H9 (cell line): ENCODE data around the gene CD320. TPM values are rescaled to one million over a fixed set of nuclear protein-coding genes. Genes with fewer than 3 reads are reported as not detected.

ENCODE experiments used
- DNase-seq: peaks from one replicate; pipeline ENCODE4 v3.0.0-alpha.2; 2017
- H2AFZ ChIP-seq: one replicate; pipeline ENCODE4 v1.6.1; 2013; ENCODE audit warnings: mild to moderate bottlenecking, low read length, control low read depth, moderate library complexity
- H2AK5ac ChIP-seq: 2 replicates; pipeline ENCODE4 v1.6.1; 2013; ENCODE audit warnings: low read length, control low read depth, mixed read lengths; ENCODE audit not compliant: insufficient read length
- H2BK120ac ChIP-seq: one replicate; pipeline ENCODE4 v1.6.1; 2013; ENCODE audit warnings: low read depth, mild to moderate bottlenecking, low read length, control low read depth, inconsistent platforms; ENCODE audit not compliant: poor library complexity, severe bottlenecking
- H2BK12ac ChIP-seq: 2 replicates; pipeline ENCODE4 v1.6.1; 2013; ENCODE audit warnings: low read length, control low read depth, mixed read lengths, low read depth; ENCODE audit not compliant: insufficient read length
- H2BK15ac ChIP-seq: 2 replicates; pipeline ENCODE4 v1.6.1; 2013; ENCODE audit warnings: low read depth, low read length, control low read depth
- H2BK20ac ChIP-seq: one replicate; pipeline ENCODE4 v1.6.1; 2013; ENCODE audit warnings: low read depth, mild to moderate bottlenecking, low read length, control low read depth, inconsistent platforms; ENCODE audit not compliant: poor library complexity, severe bottlenecking
- H2BK5ac ChIP-seq: 2 replicates; pipeline ENCODE4 v1.6.1; 2013; ENCODE audit warnings: low read length, control low read depth, mixed read lengths; ENCODE audit not compliant: insufficient read length
- H3K14ac ChIP-seq: 2 replicates; pipeline ENCODE4 v1.6.1; 2013; ENCODE audit warnings: low read length, control low read depth; ENCODE audit not compliant: insufficient read depth
- H3K18ac ChIP-seq: 2 replicates; pipeline ENCODE4 v1.6.1; 2013; ENCODE audit warnings: low read depth, mild to moderate bottlenecking, mixed read lengths, low read length, control low read depth; ENCODE audit not compliant: insufficient read length
- H3K23ac ChIP-seq: 2 replicates; pipeline ENCODE4 v1.6.1; 2013; ENCODE audit warnings: low read length, control low read depth, mixed read lengths, low read depth; ENCODE audit not compliant: insufficient read length
- H3K23me2 ChIP-seq: 2 replicates; pipeline ENCODE4 v1.6.1; 2013; ENCODE audit warnings: low read depth, mild to moderate bottlenecking, mixed read lengths, low read length, control low read depth; ENCODE audit not compliant: insufficient read length, poor library complexity, severe bottlenecking
- H3K27ac ChIP-seq: 2 replicates; pipeline ENCODE4 v1.5.1; 2013; ENCODE audit warnings: low read length, control low read depth, mixed read lengths, low read depth; ENCODE audit not compliant: insufficient read length
- H3K27me3 ChIP-seq: 2 replicates; pipeline ENCODE4 v1.6.1; 2013; ENCODE audit warnings: low read length, control low read depth, inconsistent platforms; ENCODE audit not compliant: insufficient read depth
- H3K4ac ChIP-seq: 2 replicates; pipeline ENCODE4 v1.6.1; 2013; ENCODE audit warnings: low read depth, mild to moderate bottlenecking, control low read depth, inconsistent platforms, low read length, moderate library complexity
- H3K4me1 ChIP-seq: 2 replicates; pipeline ENCODE4 v1.6.1; 2013; ENCODE audit warnings: low read length, control low read depth, inconsistent platforms; ENCODE audit not compliant: insufficient read depth
- H3K4me2 ChIP-seq: 2 replicates; pipeline ENCODE4 v1.6.1; 2013; ENCODE audit warnings: low read length, control low read depth, mixed read lengths; ENCODE audit not compliant: insufficient read length, insufficient read depth
- H3K56ac ChIP-seq: 2 replicates; pipeline ENCODE4 v1.6.1; 2013; ENCODE audit warnings: low read depth, mild to moderate bottlenecking, mixed read lengths, low read length, control low read depth; ENCODE audit not compliant: insufficient read length
- H3K79me1 ChIP-seq: 2 replicates; pipeline ENCODE4 v1.6.1; 2013; ENCODE audit warnings: low read depth, mild to moderate bottlenecking, moderate library complexity, low read length, control low read depth, inconsistent platforms; ENCODE audit not compliant: insufficient read depth, poor library complexity, severe bottlenecking
- H3K79me2 ChIP-seq: 2 replicates; pipeline ENCODE4 v1.6.1; 2013; ENCODE audit warnings: low read length, control low read depth, inconsistent platforms; ENCODE audit not compliant: insufficient read depth
- H3K9ac ChIP-seq: 2 replicates; pipeline ENCODE4 v1.6.1; 2013; ENCODE audit warnings: low read length, control low read depth, mixed read lengths; ENCODE audit not compliant: insufficient read length; ENCODE audit errors: extremely low read depth
- H3K9me3 ChIP-seq: one replicate; pipeline ENCODE4 v1.6.1; 2013; ENCODE audit warnings: low read depth, low read length, inconsistent platforms; ENCODE audit not compliant: control insufficient read depth
- H3T11ph ChIP-seq: one replicate; pipeline ENCODE4 v1.6.1; 2013; ENCODE audit warnings: mild to moderate bottlenecking, low read length, control low read depth, inconsistent platforms
- H4K20me1 ChIP-seq: one replicate; pipeline ENCODE4 v1.6.1; 2013; ENCODE audit not compliant: control insufficient read depth, insufficient read length, insufficient read depth
- H4K5ac ChIP-seq: 2 replicates; pipeline ENCODE4 v1.6.1; 2013; ENCODE audit warnings: low read depth, mild to moderate bottlenecking, mixed read lengths, low read length, control low read depth; ENCODE audit not compliant: insufficient read length
- H4K8ac ChIP-seq: replicated peaks from 2 replicates; pipeline ENCODE4 v1.6.1; 2013; ENCODE audit warnings: low read length, control low read depth, mixed read lengths, low read depth; ENCODE audit not compliant: insufficient read length
- H4K91ac ChIP-seq: 2 replicates; pipeline ENCODE4 v1.6.1; 2013; ENCODE audit warnings: low read depth, mild to moderate bottlenecking, moderate library complexity, mixed read lengths, low read length, control low read depth; ENCODE audit not compliant: insufficient read length
- H3K27ac Mint-ChIP-seq, 3 experiments: 2 replicates in 2 of 3; 3 replicates in 1 of 3; pipeline ENCODE4 v1.8.0; 2020 to 2021; ENCODE audit warnings: mixed read lengths in 3 of 3, mild to moderate bottlenecking in 1 of 3, moderate library complexity in 1 of 3
- H3K27me3 Mint-ChIP-seq: 2 replicates; pipeline ENCODE4 v1.8.0; 2021; ENCODE audit warnings: low read depth, mild to moderate bottlenecking, moderate library complexity, mixed read lengths
- H3K36me3 Mint-ChIP-seq, 3 experiments: 2 replicates in 2 of 3; 3 replicates in 1 of 3; pipeline ENCODE4 v1.8.0; 2020 to 2021; ENCODE audit warnings: low read depth in 3 of 3, mixed read lengths in 3 of 3; ENCODE audit not compliant: insufficient read depth in 1 of 3
- H3K4me1 Mint-ChIP-seq, 2 experiments: 2 replicates each; pipeline ENCODE4 v1.8.0; 2020; ENCODE audit warnings: mixed read lengths in 2 of 2
- H3K4me3 Mint-ChIP-seq, 2 experiments: 2 replicates in 1 of 2; 3 replicates in 1 of 2; pipeline ENCODE4 v1.8.0; 2020 to 2021; ENCODE audit warnings: mild to moderate bottlenecking in 2 of 2, mixed read lengths in 2 of 2, moderate library complexity in 1 of 2
- H3K9me3 Mint-ChIP-seq, 2 experiments: 2 replicates in 1 of 2; 3 replicates in 1 of 2; pipeline ENCODE4 v1.8.0; 2020; ENCODE audit warnings: mild to moderate bottlenecking in 2 of 2, mixed read lengths in 2 of 2, moderate library complexity in 1 of 2
- WGBS: extraction: QIAGEN DNeasy Blood & Tissue Kit; methylation state at CpG from one replicate; pipeline ENCODE4 v1.1.7; 2013; ENCODE audit warnings: missing lambda C conversion rate, low lambda C conversion rate, mixed read lengths; ENCODE audit not compliant: insufficient read length; ENCODE audit errors: extremely low coverage; 5-methylcytosine and 5-hydroxymethylcytosine counted together
- total RNA-seq: library from RNA; stranded (reverse); gene quantifications from 2 replicates; pipeline ENCODE4 v1.2.1, GENCODE V29; 2021
- TF ChIP-seq, protein P1 (sequence below): fragments of 200-600 bp; sonication (generic); conservative IDR thresholded peaks from 3 replicates; pipeline ENCODE4 v1.8.0; 2021; ENCODE audit warnings: antibody characterized with exemption, mild to moderate bottlenecking

Gene CD320
- total RNA-seq, 1 experiment from 2014 or later = 72.1 TPM

DNA sequence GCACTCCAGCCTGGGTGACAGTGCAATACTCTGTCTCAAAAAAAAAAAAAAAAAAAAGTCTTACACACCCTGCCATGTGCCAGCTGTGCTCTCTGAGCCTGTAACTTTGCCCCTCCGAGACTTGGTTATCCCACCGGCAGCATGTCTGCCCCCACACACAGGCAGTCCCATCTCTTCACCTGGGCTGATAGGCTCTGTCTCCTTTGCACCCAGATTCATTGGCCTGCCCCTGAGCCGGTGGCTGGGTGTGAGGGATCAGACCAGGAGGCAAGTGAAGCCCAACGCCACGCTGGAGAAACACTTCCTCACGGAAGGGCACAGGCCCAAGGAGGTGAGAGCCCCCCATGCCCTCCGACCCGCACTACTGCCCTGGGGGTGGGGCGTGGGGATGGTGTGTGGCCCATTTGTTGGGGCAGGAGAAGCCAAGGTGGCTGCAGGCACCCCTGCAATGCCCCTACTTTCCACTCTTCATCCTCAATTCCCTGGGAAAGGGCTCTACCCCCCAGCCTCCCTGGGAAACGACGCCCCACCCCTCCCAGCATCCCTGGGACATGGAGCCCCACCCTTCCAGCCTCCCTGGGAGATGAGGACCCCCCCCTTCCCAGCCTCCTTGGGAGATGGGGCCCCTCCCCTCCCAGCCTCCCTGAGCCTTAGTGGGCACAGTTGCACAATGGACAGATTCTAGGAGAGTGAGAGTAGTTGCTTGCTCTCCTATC lies 53.7 kb downstream of the CD320 start:
- Histone ChIP-seq H4K91ac (no peak overlapping the region), H3K4me1 (no peaks in the 10 kb centered on the region), H2AK5ac (no peak overlapping the region), H4K8ac (no peak overlapping the region), H2BK120ac (no peak overlapping the region), H3K9me3 (no peaks in the 10 kb centered on the region), H4K20me1 (no peaks in the 10 kb centered on the region), H3K23ac (no peak overlapping the region), H3K27ac (no peak overlapping the region), H3K79me2 (no peaks in the 10 kb centered on the region), H3K23me2 (no peaks in the 10 kb centered on the region), H3K4ac (no peak overlapping the region), H3K14ac (no peak overlapping the region), H3K9ac (no peak overlapping the region), H3K18ac (no peak overlapping the region), H3K4me2 (no peak overlapping the region), H3K27me3 (no peaks in the 10 kb centered on the region), H2BK12ac (no peak overlapping the region), H3K56ac (no peak overlapping the region), H2BK15ac (peak overlapping the region; percentile 95; the same call in 1 of the 2 replicates), H3K79me1 (no peaks in the 10 kb centered on the region), H3T11ph (no peak overlapping the region), H2AFZ (no peak overlapping the region), H2BK5ac (no peak overlapping the region), H4K5ac (no peak overlapping the region), H2BK20ac (no peak overlapping the region)
- TF ChIP-seq, protein P1, sequence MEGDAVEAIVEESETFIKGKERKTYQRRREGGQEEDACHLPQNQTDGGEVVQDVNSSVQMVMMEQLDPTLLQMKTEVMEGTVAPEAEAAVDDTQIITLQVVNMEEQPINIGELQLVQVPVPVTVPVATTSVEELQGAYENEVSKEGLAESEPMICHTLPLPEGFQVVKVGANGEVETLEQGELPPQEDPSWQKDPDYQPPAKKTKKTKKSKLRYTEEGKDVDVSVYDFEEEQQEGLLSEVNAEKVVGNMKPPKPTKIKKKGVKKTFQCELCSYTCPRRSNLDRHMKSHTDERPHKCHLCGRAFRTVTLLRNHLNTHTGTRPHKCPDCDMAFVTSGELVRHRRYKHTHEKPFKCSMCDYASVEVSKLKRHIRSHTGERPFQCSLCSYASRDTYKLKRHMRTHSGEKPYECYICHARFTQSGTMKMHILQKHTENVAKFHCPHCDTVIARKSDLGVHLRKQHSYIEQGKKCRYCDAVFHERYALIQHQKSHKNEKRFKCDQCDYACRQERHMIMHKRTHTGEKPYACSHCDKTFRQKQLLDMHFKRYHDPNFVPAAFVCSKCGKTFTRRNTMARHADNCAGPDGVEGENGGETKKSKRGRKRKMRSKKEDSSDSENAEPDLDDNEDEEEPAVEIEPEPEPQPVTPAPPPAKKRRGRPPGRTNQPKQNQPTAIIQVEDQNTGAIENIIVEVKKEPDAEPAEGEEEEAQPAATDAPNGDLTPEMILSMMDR = no peak
- Mint-ChIP-seq H3K9me3 (no peaks in the 10 kb centered on the region), H3K4me1 (peaks cover 2 to 18% of the 10 kb centered on the region in 2 experiments), H3K36me3 (peaks cover 18 to 43% (median 38%) of the 10 kb centered on the region in 3 experiments; a peak in 6 of 7 replicates), H3K27ac (0 out of 7 replicates have a peak overlapping the region, but pooled peaks of 1 of the 3 experiments have one; percentile 44), H3K27me3 (no peaks in the 10 kb centered on the region), H3K4me3 (no peak overlapping the region)
- no peak for DNase-seq
- no CpG with 5 or more reads among the region's 11 CpGs for WGBS
